Tibial nerve (tissue), 4 donors: Measurements from ENCODE around the gene C2orf76.

Experiments
- CTCF ChIP-seq, 5 experiments: fragments of 200-600 bp in 3 of 5; fragments of 450-650 bp in 2 of 5; sonication (generic) in 3 of 5; IDR thresholded peaks; one replicate each; pipeline ENCODE4 v1.5.1; 2016 to 2019; ENCODE audit warnings: antibody characterized with exemption in 5 of 5, mild to moderate bottlenecking in 3 of 5, moderate library complexity in 2 of 5
- EP300 ChIP-seq, 2 donors: sonication (generic); formaldehyde crosslinking; IDR thresholded peaks; one replicate each; pipeline ENCODE4 v1.6.1; 2017; ENCODE audit warnings: antibody characterized with exemption in 2 of 2, mild to moderate bottlenecking in 1 of 2
- POLR2A ChIP-seq, 2 donors: fragments of 450-650 bp; IDR thresholded peaks; one replicate each; pipeline ENCODE4 v1.6.1; 2017; ENCODE audit warnings: antibody characterized with exemption in 2 of 2, mild to moderate bottlenecking in 2 of 2, moderate library complexity in 2 of 2

GRCh38 chr2:119279666-119280065 lies 87.0 kb downstream of the C2orf76 start:
- TF ChIP-seq EP300 (IDR thresholded peaks at IDR 0.05) (no peak), CTCF (IDR thresholded peaks at IDR 0.05) (no peak), POLR2A (IDR thresholded peaks at IDR 0.05) (no peak)
